ENCODE results near the gene ANKRD9. TPM values are rescaled to one million over a fixed set of nuclear protein-coding genes. Genes with fewer than 3 reads are reported as not detected.

The ANKRD9 gene
- total and polyA plus RNA-seq, 4 donors = 4.4 to 21.3 (median 8.3) TPM

DNA sequence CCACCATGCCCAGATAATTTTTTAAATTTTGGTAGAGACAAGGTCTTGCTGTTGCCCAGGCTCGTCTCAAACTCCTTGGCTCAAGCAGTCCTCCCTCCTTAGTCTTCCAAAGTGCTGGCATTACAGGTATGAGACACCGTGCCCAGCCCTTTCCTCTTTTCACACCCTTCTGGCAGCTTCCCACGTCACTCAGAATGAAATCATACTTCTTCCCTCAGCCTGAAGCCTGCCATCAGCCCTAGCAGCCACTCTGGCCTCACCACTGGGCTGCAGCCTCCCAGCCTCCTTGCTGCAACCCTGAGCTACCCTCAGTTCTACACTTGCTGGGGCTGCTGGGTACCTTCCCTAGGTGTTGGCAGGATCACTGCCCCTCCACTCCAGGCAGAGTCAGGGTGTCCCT lies 18.2 kb downstream of the ANKRD9 start:
- 75 to 84% methylated on average over 3 of the region's 3 CpGs for WGBS, 2 donors
- no peak for ATAC-seq (ENCODE audit: insufficient read depth, low FRiP score)
- H3K9me3 ChIP-seq (ENCODE audit: control insufficient read depth in 4 of 4, insufficient read depth in 3 of 4, low read length in 3 of 4) = no peaks in the 10 kb centered on the region
- no peaks in the 10 kb centered on the region for H3K27me3 ChIP-seq (ENCODE audit: control insufficient read depth in 3 of 3, insufficient read depth in 3 of 3, low read length in 2 of 3)
- H3K9ac ChIP-seq (ENCODE audit: insufficient read depth in 1 of 2, low read length in 2 of 2) = no peak overlapping the region
- no peaks in the 10 kb centered on the region for H3K36me3 ChIP-seq (ENCODE audit: control insufficient read depth in 4 of 4, insufficient read depth in 4 of 4, low read length in 4 of 4)
- DNase-seq = no peak
- no peak overlapping the region for H3K4me3 ChIP-seq
- H3K4me1 ChIP-seq (ENCODE audit: control insufficient read depth in 5 of 5, insufficient read depth in 5 of 5, low read length in 5 of 5) = peaks cover 0 to 13% (median 4%) of the 10 kb centered on the region in 5 donors
- no peak for TF ChIP-seq CTCF (IDR thresholded peaks at IDR 0.05; ENCODE audit: control extremely low read depth, extremely low read depth)
- no peak overlapping the region for H3K27ac ChIP-seq (ENCODE audit: low read depth in 1 of 2, low read length in 1 of 2)

DNA sequence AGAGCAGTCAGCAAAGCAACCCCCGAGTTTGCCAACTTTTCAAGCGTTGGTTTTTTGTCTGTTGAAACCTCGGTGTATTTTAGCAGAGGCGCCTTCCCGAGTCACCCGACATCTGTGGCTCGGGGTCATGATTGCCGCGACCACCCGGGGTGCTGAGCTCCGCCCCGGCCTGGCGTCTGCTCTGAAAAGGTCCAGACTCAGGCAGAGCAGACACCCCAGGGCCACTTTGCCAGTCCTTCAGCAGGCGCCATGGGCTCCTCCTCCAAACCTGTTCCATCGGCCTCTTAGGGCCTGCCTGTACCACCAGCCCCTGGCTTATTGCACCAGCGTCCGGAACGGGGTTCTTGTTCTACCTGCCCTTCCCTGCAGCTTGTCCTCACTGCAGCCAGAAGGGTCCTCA lies 19.1 kb downstream of the ANKRD9 start:
- H3K27me3 ChIP-seq (ENCODE audit: control insufficient read depth in 3 of 3, insufficient read depth in 3 of 3, low read length in 2 of 3) = no peaks in the 10 kb centered on the region
- H3K27ac ChIP-seq (ENCODE audit: low read depth in 1 of 2, low read length in 1 of 2) = no peak overlapping the region
- H3K9ac ChIP-seq (ENCODE audit: insufficient read depth in 1 of 2, low read length in 2 of 2) = no peak overlapping the region
- peaks cover 0 to 15% (median 4%) of the 10 kb centered on the region in 5 donors for H3K4me1 ChIP-seq (ENCODE audit: control insufficient read depth in 5 of 5, insufficient read depth in 5 of 5, low read length in 5 of 5)
- no peaks in the 10 kb centered on the region for H3K36me3 ChIP-seq (ENCODE audit: control insufficient read depth in 4 of 4, insufficient read depth in 4 of 4, low read length in 4 of 4)
- H3K4me3 ChIP-seq = no peak overlapping the region
- DNase-seq (no peak), ATAC-seq (ENCODE audit: insufficient read depth, low FRiP score) (no peak)
- no peak for TF ChIP-seq CTCF (IDR thresholded peaks at IDR 0.05; ENCODE audit: control extremely low read depth, extremely low read depth)
- WGBS, 2 donors = 90 to 93% methylated on average over 18 of the region's 18 CpGs
- no peaks in the 10 kb centered on the region for H3K9me3 ChIP-seq (ENCODE audit: control insufficient read depth in 4 of 4, insufficient read depth in 3 of 4, low read length in 3 of 4)

DNA sequence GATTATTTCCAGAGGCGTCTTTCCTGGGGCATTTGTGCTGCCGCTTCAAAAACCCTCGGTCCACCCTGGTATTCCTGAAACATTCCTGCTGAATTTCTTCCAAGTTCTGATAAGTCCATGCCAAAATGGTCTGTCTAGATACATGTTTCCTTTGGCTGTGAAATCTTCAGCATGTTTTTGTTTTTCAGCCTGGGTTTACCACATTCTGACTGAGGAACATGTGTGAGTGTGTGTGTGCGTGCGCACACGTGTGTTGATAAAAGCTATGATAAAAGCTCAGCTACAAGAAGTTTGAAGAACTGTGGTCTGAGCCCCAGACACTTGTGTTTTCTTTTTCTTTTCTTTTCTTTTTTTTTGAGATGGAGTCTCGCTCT lies 22.4 kb downstream of the ANKRD9 start:
- 82 to 89% methylated on average over 7 of the region's 7 CpGs for WGBS, 2 donors
- TF ChIP-seq CTCF (IDR thresholded peaks at IDR 0.05; ENCODE audit: control extremely low read depth, extremely low read depth) = no peak

More for the DNA sequence above, 22.4 kb downstream of the ANKRD9 start:
- ATAC-seq (ENCODE audit: insufficient read depth, low FRiP score) (no peak), DNase-seq (peak in 2 of 3 donors; percentile 84 to 87)
- H3K4me1 ChIP-seq (ENCODE audit: control insufficient read depth in 5 of 5, insufficient read depth in 5 of 5, low read length in 5 of 5) = peaks cover 0 to 15% (median 4%) of the 10 kb centered on the region in 5 donors
- no peak overlapping the region for H3K4me3 ChIP-seq
- H3K27me3 ChIP-seq (ENCODE audit: control insufficient read depth in 3 of 3, insufficient read depth in 3 of 3, low read length in 2 of 3) = no peaks in the 10 kb centered on the region
- no peak overlapping the region for H3K27ac ChIP-seq (ENCODE audit: low read depth in 1 of 2, low read length in 1 of 2)
- peaks cover 0 to 2% (median 0%) of the 10 kb centered on the region in 4 donors for H3K9me3 ChIP-seq (ENCODE audit: control insufficient read depth in 4 of 4, insufficient read depth in 3 of 4, low read length in 3 of 4)
- peaks cover 0 to 3% (median 1%) of the 10 kb centered on the region in 4 donors for H3K36me3 ChIP-seq (ENCODE audit: control insufficient read depth in 4 of 4, insufficient read depth in 4 of 4, low read length in 4 of 4)
- no peak overlapping the region for H3K9ac ChIP-seq (ENCODE audit: insufficient read depth in 1 of 2, low read length in 2 of 2)
